Dedifferentiated amniotic fluid mesenchymal stem cell (primary cell): ENCODE data around the gene KLF5.
"Not testable (repeated sequence)": the region's sequence is repeated elsewhere in the genome, so short reads cannot be mapped to it uniquely, and the experiment has no call there.

Experiments used
- DNase-seq: peaks from one replicate; pipeline ENCODE4 v3.0.0-alpha.2; 2016; ENCODE audit errors: extremely low spot score

The KLF5 gene

DNA sequence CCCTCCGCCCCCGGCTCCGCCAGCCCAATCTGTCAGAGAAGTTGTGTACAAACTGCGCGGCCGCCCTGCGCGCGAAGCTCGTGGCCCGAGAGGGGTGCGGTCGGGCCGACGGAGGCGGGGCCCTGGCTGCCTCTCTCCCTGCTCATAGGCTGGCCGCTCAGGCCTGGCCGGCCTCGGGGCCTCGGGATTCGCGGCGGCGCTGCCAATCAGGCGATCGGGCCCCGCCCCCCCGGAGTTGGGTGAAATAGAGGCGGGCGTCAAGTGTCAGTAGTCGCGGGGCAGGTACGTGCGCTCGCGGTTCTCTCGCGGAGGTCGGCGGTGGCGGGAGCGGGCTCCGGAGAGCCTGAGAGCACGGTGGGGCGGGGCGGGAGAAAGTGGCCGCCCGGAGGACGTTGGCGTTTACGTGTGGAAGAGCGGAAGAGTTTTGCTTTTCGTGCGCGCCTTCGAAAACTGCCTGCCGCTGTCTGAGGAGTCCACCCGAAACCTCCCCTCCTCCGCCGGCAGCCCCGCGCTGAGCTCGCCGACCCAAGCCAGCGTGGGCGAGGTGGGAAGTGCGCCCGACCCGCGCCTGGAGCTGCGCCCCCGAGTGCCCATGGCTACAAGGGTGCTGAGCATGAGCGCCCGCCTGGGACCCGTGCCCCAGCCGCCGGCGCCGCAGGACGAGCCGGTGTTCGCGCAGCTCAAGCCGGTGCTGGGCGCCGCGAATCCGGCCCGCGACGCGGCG is at the start of gene KLF5:
Gene KLF5 (plus strand): TSS at position 270 of the 724 bp plus-strand sequence. CDS start 323 bp downstream, at position 593.
- DNase-seq: peak; percentile 93

DNA sequence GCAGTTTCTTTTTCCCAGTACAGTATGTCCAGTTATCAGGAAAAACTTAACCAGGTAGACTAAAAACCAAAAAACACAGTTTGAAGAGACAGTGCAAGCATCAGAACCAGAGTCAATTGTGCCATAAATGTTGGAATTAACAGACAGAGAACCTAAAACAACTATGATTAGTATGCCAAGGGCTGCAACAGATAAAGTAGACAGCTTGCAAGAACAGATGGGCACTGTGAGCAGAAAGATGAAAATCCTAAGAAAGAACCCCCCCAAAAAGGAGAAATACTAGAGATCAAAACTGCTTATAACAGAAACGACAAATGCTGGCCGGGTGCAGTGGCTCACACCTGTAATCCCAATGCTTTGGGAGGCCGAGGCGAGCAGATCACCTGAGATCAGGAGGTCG is 47.1 kb upstream of the KLF5 start:
- DNase-seq: no peak

DNA sequence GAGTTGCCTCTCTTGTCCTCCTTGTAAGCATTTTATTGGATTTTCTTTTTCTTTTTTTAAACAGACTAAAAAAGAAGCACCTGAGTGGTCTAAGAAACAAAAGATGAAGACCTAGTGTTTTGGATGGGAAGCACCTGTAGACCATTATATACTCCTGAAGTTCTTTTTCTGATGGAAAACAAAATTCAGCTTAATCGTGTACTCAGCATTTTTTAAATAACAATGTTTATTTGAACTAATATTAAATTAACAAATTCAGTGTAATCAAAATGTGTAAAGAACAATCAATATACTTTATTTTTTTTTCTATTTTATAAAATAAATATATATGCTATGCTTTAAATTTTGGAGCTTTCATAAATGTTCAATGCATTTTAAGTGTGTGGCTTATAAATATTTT is 43.0 kb upstream of the KLF5 start:
- no peak for DNase-seq

DNA sequence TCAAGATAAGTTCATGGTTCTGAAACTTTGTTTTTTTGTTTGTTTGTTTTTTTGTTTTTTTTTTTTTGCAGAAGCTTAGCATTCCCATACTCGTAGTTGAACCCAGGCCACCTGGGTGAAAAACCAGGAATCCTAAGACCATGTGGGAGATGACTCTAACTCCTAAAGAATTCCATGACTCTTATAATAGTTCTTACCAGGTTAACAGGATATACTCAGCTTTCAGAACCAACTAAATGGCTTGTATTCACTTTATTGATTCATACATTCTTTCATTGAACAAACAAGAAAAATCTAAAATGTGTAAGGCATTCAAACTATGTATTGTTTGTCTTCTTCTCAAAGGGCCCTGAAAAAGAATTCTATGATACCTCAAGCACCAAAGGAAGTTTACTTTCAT is 40.5 kb upstream of the KLF5 start:
- no peak for DNase-seq

DNA sequence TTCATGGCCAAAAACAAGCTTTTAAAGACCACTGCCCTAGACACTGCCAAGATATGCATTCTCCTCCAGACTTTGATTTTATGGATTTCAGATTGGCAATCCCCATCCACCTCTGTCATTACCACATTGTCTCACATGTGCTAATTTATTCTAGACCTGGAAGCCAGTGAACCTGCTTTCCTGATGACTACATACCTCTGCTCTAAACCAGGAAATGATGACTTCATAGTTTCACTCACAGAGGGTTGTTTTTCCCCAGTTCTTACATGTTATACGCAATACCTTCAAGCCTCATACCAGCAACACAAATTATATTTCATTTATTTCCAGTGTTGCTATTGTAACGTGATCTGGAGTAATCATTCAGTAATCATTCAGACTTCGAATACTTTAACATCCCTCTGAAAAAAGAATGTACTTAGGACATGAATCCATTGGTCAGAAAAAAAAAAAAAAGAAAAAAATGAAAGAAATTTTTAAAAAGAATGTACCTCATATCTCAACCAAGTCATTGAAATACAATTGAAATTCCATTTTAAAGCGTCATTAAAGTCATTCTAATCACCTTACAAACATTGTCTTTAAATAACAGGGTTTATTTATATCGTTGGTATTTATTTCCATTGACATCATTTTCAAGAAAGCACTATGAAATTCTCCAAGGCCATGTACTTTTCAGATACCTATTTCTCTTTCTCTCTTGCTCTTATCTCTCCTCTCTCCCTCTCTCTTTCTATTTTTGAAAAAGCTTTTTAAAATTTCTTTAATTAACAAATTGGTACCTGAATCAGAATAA is 33.4 kb upstream of the KLF5 start:
- no peak for DNase-seq

DNA sequence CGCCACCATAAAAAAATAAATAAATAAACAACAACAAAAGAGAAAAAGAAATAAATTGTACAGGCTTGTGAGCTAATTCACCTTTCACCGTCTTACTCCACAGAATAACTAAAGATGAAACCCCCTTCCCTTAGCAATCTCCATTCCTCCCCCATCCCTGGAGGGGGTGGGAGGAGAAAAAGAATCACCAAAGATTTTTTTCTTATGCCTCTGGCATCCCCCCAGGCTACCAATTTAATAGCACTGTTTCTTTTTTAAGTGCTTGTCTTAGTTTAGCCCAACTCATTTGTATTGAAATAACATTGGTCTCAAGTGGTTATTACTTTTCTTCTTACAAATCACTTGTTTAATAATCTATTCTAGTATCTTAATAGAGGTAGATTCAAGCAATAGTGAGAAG is 23.9 kb upstream of the KLF5 start:
- DNase-seq: no peak

DNA sequence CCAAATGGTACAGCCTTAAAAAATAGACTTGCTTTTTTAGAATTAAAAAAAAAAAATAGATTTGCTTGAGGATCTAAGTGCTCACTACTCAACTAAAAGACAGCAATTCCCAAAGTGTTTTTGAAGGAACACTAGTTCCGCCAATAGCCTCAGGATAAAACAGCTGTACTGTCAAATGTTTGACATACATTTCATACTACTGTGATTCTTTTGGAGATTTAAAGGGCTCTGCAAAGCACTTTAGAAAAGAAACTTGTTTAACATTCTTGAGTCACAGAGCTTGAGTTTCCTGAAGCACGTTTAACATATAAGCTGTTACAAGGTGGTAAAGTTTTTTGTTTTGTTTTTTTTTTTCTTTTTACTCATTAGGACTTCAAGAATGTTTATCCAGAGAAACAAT is 23.1 kb upstream of the KLF5 start:
- no peak for DNase-seq

DNA sequence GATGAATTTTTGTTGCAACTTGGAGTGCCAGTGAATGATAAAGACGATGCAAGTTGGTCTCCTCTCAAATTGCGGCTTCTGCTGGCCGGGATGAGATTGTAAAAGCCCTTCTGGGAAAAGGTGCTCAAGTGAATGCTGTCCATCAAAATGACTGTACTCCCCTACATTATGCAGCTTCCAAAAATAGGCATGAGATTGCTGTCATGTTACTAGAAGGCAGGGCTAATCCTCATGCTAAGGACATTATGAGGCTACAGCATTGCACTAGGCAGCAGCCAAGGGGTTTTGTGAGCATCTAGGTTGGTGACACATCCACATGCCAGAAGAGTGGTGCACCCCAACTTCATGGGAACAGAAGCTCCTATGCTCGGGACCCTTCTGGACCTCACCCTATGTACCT is 22.2 kb upstream of the KLF5 start:
- DNase-seq: no peak

DNA sequence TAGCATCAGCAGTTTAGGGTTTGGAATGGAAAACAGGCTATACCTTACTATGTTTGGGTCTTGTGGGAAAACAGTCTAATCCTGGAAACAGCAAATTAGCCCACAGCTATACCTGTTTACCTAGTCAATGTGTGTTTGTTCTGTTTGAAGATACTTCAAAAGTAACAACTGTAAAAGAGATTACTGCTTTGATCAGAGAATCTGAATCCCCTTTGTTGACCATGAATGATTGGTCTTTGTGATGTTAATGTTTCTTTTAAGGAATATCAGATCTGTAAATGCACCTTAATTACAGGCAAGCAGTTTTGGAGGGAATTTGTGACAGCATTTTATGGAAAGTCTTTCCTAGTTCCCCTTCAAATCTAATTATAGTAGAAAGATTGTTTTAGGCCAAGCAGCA is 20.7 kb upstream of the KLF5 start:
- DNase-seq: no peak

DNA sequence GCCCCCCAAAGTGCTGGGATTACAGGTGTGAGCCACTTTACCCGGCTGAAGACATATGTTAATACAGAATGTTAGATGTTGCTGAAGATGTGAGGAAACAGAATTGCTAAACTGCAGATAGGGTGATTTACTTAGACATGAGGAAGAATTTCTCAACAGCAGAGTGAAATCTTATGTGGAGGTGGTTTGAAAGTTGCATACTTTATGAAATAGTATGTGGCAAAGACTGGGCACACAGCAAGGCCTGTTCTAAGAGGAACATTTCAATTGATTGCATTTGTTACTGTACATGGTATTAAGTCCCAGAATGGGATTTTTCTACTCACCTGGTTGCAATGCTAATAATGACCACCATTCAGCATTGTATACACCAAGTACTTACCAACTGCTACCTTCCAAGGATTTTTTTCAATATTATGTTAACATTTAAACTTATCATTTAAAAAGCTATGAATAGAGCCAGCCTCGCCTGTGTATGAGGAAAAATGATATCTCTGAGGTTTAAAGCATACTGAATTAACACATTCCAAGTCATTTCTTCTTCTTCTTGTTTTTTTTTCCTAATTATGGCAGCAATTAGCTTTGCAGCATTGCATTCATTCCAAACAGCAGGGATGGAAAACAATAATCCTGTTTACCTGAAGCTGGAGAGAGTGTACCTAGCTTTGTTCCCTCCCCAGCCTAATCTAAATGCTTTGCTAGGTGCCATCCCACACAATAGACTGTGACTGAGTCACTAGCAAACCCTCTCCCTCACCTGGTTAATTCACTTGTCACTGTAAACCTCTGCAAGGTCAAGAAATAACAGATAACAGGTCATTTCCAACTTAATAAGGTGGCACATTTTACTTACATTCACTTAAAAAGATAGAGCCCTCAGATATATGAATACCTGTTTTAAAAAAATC is 19.4 kb upstream of the KLF5 start:
- DNase-seq: no peak

DNA sequence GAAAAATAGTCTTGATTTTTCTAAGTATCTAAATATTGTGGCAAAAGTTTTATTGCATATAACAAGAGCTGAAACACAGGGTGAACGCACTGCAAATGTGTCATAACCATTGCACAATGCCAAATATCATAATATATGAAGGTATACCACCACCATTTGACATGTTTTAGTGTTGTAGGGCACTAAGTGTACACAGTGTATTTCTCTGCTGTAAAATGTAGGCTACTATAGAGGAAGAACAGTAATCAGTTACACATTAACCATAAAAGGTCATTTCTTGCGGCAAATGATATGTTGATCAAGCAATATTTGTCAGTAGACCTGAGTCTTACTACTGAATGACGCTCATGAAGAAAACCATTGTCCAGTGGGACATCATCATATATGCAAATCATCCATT is 18.3 kb upstream of the KLF5 start:
- no peak for DNase-seq

DNA sequence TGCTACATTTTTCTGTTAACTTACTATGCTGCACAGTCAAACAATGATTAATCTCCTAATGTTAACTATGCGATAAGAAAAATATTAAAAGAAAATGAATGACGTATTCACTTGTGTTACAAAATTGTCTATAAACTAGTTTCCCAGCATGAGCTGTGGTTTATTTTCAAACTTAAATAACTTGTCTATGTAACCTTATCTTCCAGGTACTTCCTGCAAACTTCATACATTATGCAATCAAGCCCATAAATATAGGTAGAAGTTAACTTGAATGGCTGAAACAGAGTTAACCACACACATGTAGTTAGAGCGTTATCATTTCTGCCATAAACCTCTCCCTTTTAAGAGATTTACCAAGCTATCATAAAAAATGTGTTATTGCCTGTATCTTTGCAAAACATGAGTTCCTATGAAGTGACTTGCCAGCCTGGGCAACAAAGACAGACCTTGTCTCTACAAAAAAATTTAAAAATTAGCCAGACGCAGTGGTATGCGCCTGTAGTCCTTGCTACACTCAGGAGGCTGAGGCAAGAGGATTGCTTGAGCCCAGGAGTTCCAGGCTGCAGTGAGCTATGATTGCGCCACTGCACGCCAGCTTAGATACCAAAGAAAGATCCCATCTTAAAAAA is 17.7 kb upstream of the KLF5 start:
- no peak for DNase-seq

DNA sequence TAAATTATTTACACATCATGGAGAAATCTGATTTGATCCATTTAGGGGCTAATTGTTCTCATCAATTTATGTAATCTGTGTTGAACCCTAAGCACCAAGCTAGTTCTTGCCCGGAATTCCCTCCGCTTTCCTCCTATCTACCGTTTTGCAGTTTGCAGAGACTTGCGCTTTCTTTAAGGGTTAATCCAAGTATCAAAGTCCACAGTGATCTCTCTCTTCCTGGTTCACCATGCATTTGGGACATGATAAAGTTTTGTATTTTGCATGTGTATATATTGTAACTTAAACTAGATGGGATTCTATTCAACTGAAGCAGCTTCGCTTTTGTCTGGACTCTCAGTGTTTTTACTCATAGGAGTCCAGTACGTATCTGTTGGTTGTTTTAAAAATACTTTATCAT is 13.8 kb upstream of the KLF5 start:
- DNase-seq: no peak

DNA sequence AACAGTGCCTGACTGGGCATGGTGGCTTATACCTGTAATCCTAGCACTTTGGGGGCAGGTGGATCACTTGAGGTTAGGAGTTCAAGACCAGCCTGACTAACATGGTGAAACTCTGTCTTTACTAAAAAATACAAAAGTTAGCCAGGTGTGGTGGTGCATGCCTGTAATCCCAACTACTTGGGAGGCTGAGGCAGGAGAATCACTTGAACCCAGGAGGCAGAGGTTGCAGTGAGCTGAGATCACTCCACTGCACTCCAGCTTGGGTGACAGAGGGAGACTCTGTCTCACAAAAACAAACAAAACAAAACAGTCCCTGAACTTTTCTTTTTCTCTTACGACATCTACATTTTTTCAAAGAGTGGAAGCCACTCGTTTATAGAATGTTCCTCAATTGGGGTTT is 10.2 kb upstream of the KLF5 start:
- DNase-seq: not testable (repeated sequence)

DNA sequence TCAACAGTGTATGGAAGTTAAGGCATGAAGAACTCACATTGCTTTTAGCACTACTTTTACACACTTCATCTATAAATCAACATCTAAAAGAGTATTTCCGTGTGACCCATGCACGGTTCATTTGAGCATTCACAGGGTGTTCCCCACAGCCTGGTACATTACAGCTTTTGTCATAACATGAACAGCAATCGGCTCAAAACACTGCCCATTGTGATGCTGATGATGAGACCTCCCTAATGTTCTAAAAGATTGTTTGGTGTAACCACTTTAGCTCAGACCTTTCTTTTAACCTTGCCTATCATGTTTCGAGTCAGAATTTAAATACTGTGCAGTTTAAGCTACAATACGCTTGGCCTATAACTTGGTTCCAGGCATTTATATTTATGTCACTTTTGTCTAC is 4.1 kb upstream of the KLF5 start:
- no peak for DNase-seq

DNA sequence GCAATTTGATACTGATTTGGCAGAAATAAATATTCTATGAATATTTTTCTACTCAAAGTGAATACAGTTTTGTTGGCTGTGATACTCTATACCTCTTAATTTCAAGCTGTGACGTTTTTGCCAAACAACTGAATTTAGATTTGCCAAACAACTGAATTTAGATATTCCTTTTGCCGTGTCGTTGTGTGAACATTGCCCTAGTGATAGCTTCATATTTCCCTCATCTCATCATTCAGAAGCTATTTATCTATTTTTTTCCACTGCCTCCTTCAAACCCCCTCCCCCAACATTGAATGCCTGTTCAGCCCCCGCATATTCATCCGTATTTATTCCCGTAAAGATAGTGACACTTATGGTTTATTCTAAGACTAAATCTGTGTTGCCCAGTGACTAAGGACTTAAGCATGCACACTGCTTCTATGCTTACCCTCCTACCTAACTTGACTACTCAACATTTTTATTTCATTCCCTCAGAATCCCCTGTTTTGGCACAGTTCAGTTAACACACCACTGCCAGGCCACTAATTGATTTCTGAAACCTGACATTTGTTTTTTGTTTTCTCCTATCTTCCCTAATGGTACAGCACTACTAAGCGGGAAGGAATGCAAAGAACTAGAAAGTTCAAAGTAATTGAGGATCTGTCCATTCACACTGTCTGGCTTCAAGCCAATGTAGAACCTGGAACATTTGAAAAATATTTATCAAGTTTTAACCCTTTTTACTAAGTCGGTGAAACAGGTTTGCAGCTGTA is 2.8 kb upstream of the KLF5 start:
- DNase-seq: peak; percentile 36

DNA sequence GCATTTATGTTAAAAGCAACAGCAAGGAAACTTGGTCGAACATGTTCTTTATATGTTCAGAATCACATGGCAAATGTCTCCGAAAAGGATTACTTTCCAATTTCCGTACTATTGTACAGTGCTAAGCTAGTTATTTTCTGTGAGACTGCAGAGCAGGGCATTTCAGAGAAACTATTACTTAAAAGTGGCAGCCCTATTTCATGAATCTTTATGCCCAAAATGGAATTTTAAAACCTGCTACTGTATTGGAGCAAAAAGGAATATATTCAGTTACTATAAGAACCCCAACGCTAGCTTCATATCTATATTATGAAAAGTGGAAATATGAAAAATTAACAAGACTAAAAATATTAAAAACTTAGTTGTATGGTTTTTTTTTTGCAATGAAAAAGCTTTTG is 2.2 kb upstream of the KLF5 start:
- DNase-seq: no peak

DNA sequence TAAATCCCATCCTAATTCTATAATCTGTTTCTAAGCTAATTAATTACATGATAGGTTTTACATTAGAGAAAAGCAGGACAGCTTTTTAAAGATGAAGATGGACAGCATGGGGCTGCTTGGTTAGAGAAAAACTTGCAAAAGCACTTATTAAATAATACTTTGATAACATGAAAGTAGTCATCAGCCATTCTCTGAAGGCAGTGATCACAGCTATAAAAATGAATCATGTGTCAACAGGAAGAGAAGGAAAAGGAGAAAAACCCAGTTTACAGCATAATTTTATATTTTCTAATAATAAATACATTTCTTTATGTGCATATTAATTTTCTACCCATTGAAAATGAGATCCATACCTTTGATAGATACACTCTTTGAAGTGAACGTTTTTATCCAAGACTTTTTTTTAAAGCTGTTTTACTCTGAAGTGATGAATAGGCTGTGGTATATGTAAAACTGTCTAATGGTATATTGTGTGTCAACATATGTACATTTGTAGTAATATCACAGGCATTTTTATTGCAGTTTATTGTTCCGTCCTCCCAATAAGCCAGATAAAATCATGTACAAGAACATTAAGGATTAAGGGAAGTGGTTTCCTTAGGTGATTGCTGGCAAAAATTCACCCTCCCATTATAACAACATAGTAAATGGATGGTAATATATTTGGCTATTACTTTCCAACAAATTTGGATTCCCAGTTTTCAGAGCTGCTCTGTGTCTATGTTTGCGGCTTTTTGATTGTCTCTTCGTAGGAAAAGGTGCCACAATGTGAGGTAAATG is 1.3 kb upstream of the KLF5 start:
- no peak for DNase-seq

DNA sequence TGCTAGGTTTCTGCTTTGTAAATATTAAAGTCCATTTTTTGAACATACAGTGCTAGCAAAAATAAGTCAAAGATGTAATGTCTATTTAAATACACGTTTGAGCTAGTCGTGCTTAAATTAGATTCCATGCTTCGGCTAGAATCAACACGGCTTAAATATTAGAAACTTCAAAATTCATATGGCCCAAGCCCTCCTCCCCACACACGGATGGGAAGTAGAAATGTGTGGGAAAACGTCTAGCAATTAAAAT is 816 bp upstream of the KLF5 start:
- no peak for DNase-seq

DNA sequence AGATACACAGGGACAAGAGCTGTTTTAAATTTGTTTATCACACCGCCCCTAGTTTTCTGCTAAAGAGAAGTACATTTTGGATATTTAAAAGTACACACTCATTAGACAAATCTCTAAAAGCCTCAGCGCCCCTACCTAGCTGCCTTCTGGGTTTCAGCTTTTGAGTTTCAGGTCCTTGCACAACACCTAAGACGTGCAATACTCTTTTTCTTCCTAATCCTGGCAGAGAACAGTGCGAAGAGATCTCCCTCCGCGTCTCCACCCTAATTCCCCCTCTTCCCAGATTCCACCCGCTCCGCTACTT is 421 bp upstream of the KLF5 start:
- DNase-seq: no peak
